ENCODE data around the gene PPL. TPM values are rescaled to one million over a fixed set of nuclear protein-coding genes. Genes with fewer than 3 reads are reported as not detected.

The PPL gene
- total and polyA plus RNA-seq, 3 experiments from 2014 or later, result 0.29 TPM; not detected in 2

DNA sequence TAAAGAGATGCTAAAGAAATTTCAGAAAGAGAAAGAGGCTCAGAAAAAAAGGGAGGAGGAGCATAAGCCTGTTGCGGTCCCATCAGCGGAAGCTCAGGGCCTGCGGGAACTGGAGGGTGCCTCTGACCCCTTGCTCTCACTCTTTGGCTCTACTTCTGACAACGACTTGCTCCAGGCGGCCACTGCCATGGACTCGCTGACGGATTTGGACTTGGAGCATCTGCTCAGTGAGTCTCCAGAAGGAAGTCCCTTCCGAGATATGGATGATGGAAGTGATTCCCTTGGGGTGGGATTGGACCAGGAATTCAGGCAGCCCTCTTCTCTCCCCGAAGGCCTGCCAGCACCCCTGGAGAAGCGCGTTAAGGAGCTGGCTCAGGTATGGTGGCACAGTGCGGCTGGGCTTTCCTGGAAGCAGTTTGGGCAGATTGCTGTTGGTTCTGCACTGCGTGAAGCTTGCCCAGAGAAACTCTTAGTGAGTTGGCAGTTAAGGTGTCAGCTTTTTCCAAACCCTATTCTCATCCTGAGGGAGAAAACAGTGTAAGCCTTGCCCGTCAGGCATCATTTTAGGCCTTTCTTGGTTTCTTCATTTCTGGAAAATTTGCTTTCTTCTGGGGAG is 76.1 kb downstream of the PPL start:
- Mint-ChIP-seq H3K9me3 (no peaks in the 10 kb centered on the region), H3K27ac (peak overlapping the region in 2 of 8 donors; percentile 2 to 12), H3K36me3 (peaks cover 6 to 85% (median 34%) of the 10 kb centered on the region in 3 donors), H3K4me1 (peaks cover 23 to 41% (median 33%) of the 10 kb centered on the region in 3 donors), H3K4me3 (no peak overlapping the region), H3K27me3 (no peaks in the 10 kb centered on the region)
- no peak for DNase-seq
- Histone ChIP-seq H3K4me3 (ENCODE audit: low read length) (no peak overlapping the region), H3K9me3 (ENCODE audit: low read length) (no peaks in the 10 kb centered on the region), H3K27me3 (ENCODE audit: insufficient read depth, low read length, poor library complexity, severe bottlenecking) (no peaks in the 10 kb centered on the region), H3K27ac (ENCODE audit: low read depth, low read length) (no peak overlapping the region), H3K4me1 (ENCODE audit: insufficient read depth, low read length) (no peaks in the 10 kb centered on the region), H3K36me3 (ENCODE audit: insufficient read depth, low read length) (peaks cover 45% of the 10 kb centered on the region)
- CTCF ChIA-PET, result no interaction called here
- POLR2A ChIA-PET, result interaction anchor here (0.7 kb wide), 1 partner anchor 360 kb away, joined by 3 read pairs; no protein-coding TSS in a partner anchor

DNA sequence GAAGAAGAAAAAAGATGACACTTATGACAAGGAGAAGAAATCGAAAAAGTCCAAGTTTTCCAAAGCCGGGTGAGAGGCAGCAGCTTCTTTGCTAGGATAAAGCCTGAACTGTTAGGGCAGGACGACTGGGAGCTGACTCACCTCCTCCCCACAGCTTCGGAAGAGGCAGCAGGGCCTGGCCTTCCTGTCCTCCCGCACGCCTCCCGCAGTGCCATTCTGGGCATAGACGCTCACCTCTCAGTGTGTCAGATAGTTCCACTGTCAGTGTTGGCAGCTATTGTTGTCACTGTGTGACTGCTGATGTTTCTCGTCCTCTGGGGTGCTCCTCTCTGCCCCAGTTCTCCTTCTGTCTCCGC is 77.1 kb downstream of the PPL start:
- no peak for DNase-seq
- no peaks in the 10 kb centered on the region for H3K27me3 ChIP-seq (ENCODE audit: insufficient read depth, low read length, poor library complexity, severe bottlenecking)
- H3K9me3 Mint-ChIP-seq, result no peaks in the 10 kb centered on the region
- no peak overlapping the region for H3K27ac ChIP-seq (ENCODE audit: low read depth, low read length)
- peaks cover 52% of the 10 kb centered on the region for H3K36me3 ChIP-seq (ENCODE audit: insufficient read depth, low read length)
- no peaks in the 10 kb centered on the region for H3K27me3 Mint-ChIP-seq
- ChIA-PET POLR2A (no interaction called here), CTCF (no interaction called here)
- no peaks in the 10 kb centered on the region for H3K9me3 ChIP-seq (ENCODE audit: low read length)
- peak overlapping the region in 1 of 8 donors; percentile 13 for H3K27ac Mint-ChIP-seq
- no peaks in the 10 kb centered on the region for H3K4me1 ChIP-seq (ENCODE audit: insufficient read depth, low read length)
- no peak overlapping the region for H3K4me3 ChIP-seq (ENCODE audit: low read length)
- peaks cover 20 to 39% (median 27%) of the 10 kb centered on the region in 3 donors for H3K4me1 Mint-ChIP-seq
- H3K36me3 Mint-ChIP-seq, result peaks cover 6 to 91% (median 36%) of the 10 kb centered on the region in 3 donors
- H3K4me3 Mint-ChIP-seq, result no peak overlapping the region

DNA sequence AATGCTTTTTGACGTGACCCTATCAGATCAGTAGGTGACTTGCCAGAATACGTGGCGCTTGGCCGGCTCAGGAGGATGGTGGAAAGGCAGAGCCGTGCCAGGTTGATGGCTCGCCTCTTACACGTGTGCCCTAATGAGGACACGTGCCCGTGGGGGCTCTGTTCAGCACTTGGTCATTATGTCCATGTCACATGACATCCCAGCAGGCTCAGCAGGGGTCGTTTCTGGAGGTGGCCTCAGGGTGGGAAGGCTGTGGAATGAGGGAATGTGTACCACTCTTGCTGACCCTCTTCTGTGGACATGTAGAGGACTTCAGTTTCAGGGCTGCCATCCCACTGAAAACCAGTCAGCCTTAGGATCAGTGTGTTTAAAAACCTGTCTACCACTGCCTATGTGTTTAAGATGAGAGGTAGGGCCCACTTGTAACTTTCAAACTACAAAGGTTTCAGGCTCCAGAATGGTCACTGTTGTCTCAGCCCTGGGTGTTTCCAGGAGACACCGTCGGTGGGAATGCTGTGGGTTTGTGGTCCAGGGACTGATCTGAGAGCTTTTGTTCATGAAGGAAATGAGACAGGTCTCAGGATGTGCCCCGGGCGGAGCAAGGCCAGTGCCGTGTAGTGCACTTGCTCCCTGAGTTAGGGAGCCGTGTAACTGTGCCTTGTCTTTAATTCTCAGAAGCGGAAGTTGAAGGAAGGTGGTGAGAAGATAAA is 77.6 kb downstream of the PPL start:
- CTCF ChIA-PET, result no interaction called here
- no peak for DNase-seq
- H3K4me1 Mint-ChIP-seq, result peaks cover 15 to 33% (median 22%) of the 10 kb centered on the region in 3 donors
- H3K27ac Mint-ChIP-seq, result peak overlapping the region in 1 of 8 donors; percentile 64
- no peaks in the 10 kb centered on the region for H3K9me3 Mint-ChIP-seq
- Histone ChIP-seq H3K4me1 (ENCODE audit: insufficient read depth, low read length) (no peaks in the 10 kb centered on the region), H3K9me3 (ENCODE audit: low read length) (no peaks in the 10 kb centered on the region), H3K4me3 (ENCODE audit: low read length) (no peak overlapping the region), H3K36me3 (ENCODE audit: insufficient read depth, low read length) (peaks cover 50% of the 10 kb centered on the region), H3K27me3 (ENCODE audit: insufficient read depth, low read length, poor library complexity, severe bottlenecking) (no peaks in the 10 kb centered on the region), H3K27ac (ENCODE audit: low read depth, low read length) (no peak overlapping the region)
- peaks cover 6 to 89% (median 36%) of the 10 kb centered on the region in 3 donors for H3K36me3 Mint-ChIP-seq
- POLR2A ChIA-PET, result no interaction called here
- H3K27me3 Mint-ChIP-seq, result no peaks in the 10 kb centered on the region
- H3K4me3 Mint-ChIP-seq, result no peak overlapping the region

DNA sequence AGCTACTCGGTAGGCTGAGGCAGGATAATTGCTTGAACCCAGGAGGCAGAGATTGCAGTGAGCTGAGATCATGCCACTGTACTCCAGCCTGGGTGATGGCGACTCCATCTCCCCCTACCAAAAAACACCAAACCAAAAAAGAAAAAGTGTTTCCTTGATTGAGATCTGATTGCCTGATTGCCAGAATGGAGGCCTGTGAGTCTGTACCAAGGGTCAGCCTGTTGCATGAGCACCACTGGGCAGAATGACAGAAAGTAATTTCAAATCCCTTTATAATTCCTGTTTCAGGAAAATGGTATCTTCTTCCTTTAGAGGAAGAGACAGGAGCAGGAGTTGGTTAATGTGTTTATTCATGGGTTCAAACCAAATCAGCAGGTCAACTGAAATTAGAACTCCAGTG is 81.1 kb downstream of the PPL start:
- ChIA-PET CTCF (no interaction called here), POLR2A (no interaction called here)
- H3K36me3 ChIP-seq (ENCODE audit: insufficient read depth, low read length), result peaks cover 41% of the 10 kb centered on the region
- no peak overlapping the region for H3K4me3 Mint-ChIP-seq
- peaks cover 7% of the 10 kb centered on the region for H3K4me1 ChIP-seq (ENCODE audit: insufficient read depth, low read length)
- H3K36me3 Mint-ChIP-seq, result peaks cover 6 to 76% (median 26%) of the 10 kb centered on the region in 3 donors
- no peaks in the 10 kb centered on the region for H3K27me3 Mint-ChIP-seq
- H3K9me3 ChIP-seq (ENCODE audit: low read length), result no peaks in the 10 kb centered on the region
- no peak overlapping the region for H3K27ac Mint-ChIP-seq
- H3K4me1 Mint-ChIP-seq, result peaks cover 14 to 29% (median 19%) of the 10 kb centered on the region in 3 donors
- no peak overlapping the region for H3K4me3 ChIP-seq (ENCODE audit: low read length)
- no peaks in the 10 kb centered on the region for H3K9me3 Mint-ChIP-seq
- H3K27me3 ChIP-seq (ENCODE audit: insufficient read depth, low read length, poor library complexity, severe bottlenecking), result no peaks in the 10 kb centered on the region
- DNase-seq, result no peak
- H3K27ac ChIP-seq (ENCODE audit: low read depth, low read length), result no peak overlapping the region

DNA sequence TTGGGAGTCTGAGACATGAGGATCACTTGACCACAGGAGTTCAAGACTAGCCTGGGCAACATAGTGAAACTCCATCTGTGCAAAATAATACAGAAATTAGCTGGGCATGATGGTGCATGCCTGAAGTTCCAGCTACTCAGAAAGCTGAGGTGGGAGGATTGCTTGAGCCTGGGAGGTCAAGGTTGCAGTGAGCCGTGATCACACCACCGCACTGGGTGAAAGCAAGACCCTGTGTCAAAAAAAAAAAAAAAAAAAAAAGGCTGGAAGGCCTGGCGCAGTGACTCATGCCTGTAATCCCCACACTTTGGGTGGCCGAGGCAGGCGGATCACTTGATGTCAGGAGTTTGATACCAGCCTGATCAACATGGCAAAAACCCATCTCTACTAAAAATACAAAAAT is 81.6 kb downstream of the PPL start:
- Histone ChIP-seq H3K4me3 (ENCODE audit: low read length) (no peak overlapping the region), H3K27me3 (ENCODE audit: insufficient read depth, low read length, poor library complexity, severe bottlenecking) (no peaks in the 10 kb centered on the region), H3K36me3 (ENCODE audit: insufficient read depth, low read length) (peaks cover 36% of the 10 kb centered on the region), H3K27ac (ENCODE audit: low read depth, low read length) (no peak overlapping the region), H3K4me1 (ENCODE audit: insufficient read depth, low read length) (peaks cover 11% of the 10 kb centered on the region), H3K9me3 (ENCODE audit: low read length) (no peaks in the 10 kb centered on the region)
- no peak overlapping the region for H3K27ac Mint-ChIP-seq
- no peaks in the 10 kb centered on the region for H3K27me3 Mint-ChIP-seq
- H3K4me1 Mint-ChIP-seq, result peaks cover 18 to 33% (median 24%) of the 10 kb centered on the region in 3 donors
- no peak for DNase-seq
- ChIA-PET CTCF (no interaction called here), POLR2A (no interaction called here)
- peaks cover 6 to 71% (median 25%) of the 10 kb centered on the region in 3 donors for H3K36me3 Mint-ChIP-seq
- no peak overlapping the region for H3K4me3 Mint-ChIP-seq
- H3K9me3 Mint-ChIP-seq, result no peaks in the 10 kb centered on the region

DNA sequence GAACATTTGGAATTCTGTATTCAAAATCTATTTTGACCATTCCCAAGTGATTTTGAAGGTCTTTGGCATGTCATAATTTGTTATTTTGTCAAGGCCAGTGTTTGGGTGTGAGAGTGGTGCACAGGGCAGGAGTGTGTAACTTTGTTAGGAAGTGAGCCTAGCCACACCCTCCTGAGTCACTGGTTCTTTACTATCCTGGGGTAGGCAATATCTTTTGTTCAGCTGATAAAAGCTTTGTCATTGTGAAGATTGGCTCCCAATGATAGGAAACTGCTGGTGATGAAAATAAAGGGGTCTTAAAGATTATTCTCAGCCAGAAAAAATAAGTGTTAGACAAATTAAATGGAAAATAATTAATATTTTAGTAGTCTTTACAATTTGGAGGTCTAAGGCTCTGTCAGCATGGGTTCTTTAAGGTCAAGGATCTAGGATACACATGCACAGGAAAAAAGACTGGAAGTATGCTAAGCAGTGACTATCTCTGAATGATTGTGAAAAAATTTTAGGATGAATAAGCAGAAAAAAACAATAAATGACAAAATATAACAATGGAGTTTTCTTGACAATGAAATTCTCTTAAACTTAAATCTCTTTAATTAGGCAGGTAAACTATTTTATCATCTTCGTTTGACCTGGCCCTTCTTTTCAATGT is 84.6 kb downstream of the PPL start:
- Histone ChIP-seq H3K4me1 (ENCODE audit: insufficient read depth, low read length) (peaks cover 32% of the 10 kb centered on the region), H3K9me3 (ENCODE audit: low read length) (no peaks in the 10 kb centered on the region), H3K27ac (ENCODE audit: low read depth, low read length) (no peak overlapping the region), H3K27me3 (ENCODE audit: insufficient read depth, low read length, poor library complexity, severe bottlenecking) (no peaks in the 10 kb centered on the region), H3K36me3 (ENCODE audit: insufficient read depth, low read length) (peaks cover 14% of the 10 kb centered on the region), H3K4me3 (ENCODE audit: low read length) (no peak overlapping the region)
- Mint-ChIP-seq H3K36me3 (peaks cover 0 to 44% (median 4%) of the 10 kb centered on the region in 3 donors), H3K4me1 (peaks cover 41 to 53% (median 47%) of the 10 kb centered on the region in 3 donors), H3K9me3 (no peaks in the 10 kb centered on the region), H3K27ac (peak overlapping the region in 6 of 8 donors; percentile 26 to 57 (median 34)), H3K27me3 (no peaks in the 10 kb centered on the region), H3K4me3 (no peak overlapping the region)
- CTCF ChIA-PET, result no interaction called here
- no peak for DNase-seq
- POLR2A ChIA-PET, result interaction anchor here (0.6 kb wide), 1 partner anchor 47 kb away, joined by 6 read pairs; no protein-coding TSS in a partner anchor

DNA sequence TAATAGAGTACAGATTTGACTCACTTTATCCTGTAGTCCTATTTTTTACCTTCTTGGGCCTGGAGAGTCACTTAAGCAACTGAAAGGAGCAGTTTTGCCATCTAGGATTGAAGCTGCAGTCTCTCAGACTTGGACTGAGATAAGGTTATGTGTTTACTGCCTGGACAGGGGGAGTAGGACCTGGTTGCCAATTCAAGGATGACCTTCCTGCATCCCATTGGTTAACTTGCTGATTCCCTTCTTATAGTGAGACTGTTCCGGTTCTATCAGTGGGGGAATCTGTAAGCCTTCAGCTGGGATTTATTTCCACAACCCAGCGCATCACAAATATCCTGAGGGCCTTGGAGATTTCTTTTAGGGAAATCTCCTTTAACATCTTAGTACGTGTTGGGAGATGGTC is 86.7 kb downstream of the PPL start:
- H3K27me3 ChIP-seq (ENCODE audit: insufficient read depth, low read length, poor library complexity, severe bottlenecking), result no peaks in the 10 kb centered on the region
- H3K9me3 Mint-ChIP-seq, result no peaks in the 10 kb centered on the region
- H3K4me1 ChIP-seq (ENCODE audit: insufficient read depth, low read length), result peaks cover 44% of the 10 kb centered on the region
- H3K4me3 Mint-ChIP-seq, result peak overlapping the region; percentile 11 to 65 (median 32)
- H3K36me3 Mint-ChIP-seq, result peaks cover 0 to 39% (median 5%) of the 10 kb centered on the region in 3 donors
- peaks cover 54 to 61% (median 59%) of the 10 kb centered on the region in 3 donors for H3K4me1 Mint-ChIP-seq
- CTCF ChIA-PET, result no interaction called here
- H3K4me3 ChIP-seq (ENCODE audit: low read length), result peak overlapping the region; percentile 7
- H3K27me3 Mint-ChIP-seq, result no peaks in the 10 kb centered on the region
- peaks cover 4% of the 10 kb centered on the region for H3K36me3 ChIP-seq (ENCODE audit: insufficient read depth, low read length)
- H3K27ac Mint-ChIP-seq, result peak overlapping the region in 2 of 8 donors; percentile 42 to 55
- no peak for DNase-seq
- POLR2A ChIA-PET, result no interaction called here
- no peaks in the 10 kb centered on the region for H3K9me3 ChIP-seq (ENCODE audit: low read length)
- H3K27ac ChIP-seq (ENCODE audit: low read depth, low read length), result no peak overlapping the region

All from CD8-positive, alpha-beta memory T cell (primary cell).